ENCODE results near the gene NEK3.
"Not testable (repeated sequence)": the region's sequence is repeated elsewhere in the genome, so short reads cannot be mapped to it uniquely, and the experiment has no call there.

GRCh38 chr13:52170828-52171391 lies 11.5 kb upstream of the NEK3 start:
- not testable (repeated sequence) for TF ChIP-seq EZH2phosphoT487 (IDR thresholded peaks at IDR 0.05; ENCODE audit: low read depth, severe bottlenecking, unreplicated experiment); EZH2 (IDR thresholded peaks at IDR 0.05; ENCODE audit: borderline replicate concordance)
